ENCODE data around the gene ZNF324.

GRCh38 chr19:58469241-58470013 lies 2.5 kb downstream of the ZNF324 start:
- TF ChIP-seq CTCF (optimal IDR thresholded peaks at IDR 0.05 in 1 of 3, IDR thresholded peaks at IDR 0.05 in 1 of 3, conservative IDR thresholded peaks at IDR 0.05 in 1 of 3; ENCODE audit: extremely low read depth in 1 of 3, insufficient read depth in 2 of 3, low read length in 3 of 3): no peak
- TF ChIP-seq EZH2 (IDR thresholded peaks at IDR 0.05; ENCODE audit: low read length): no peak
